WERI-Rb-1 (cell line): Measurements from ENCODE around the gene TTYH3.
"Not testable (repeated sequence)": the region's sequence is repeated elsewhere in the genome, so short reads cannot be mapped to it uniquely, and the experiment has no call there.

Experiments
- DNase-seq: peaks from one replicate; pipeline ENCODE4 v3.0.0-alpha.2; 2020
- H3K27ac ChIP-seq: fragments of 250-450 bp; sonication (Bioruptor Pico); 2 replicates; pipeline ENCODE4 v1.5.1; 2020; ENCODE audit warnings: mild to moderate bottlenecking, moderate library complexity
- H3K27me3 ChIP-seq: fragments of 250-450 bp; sonication (Bioruptor Pico); 2 replicates; pipeline ENCODE4 v1.5.1; 2021; ENCODE audit warnings: mild to moderate bottlenecking, low read depth, moderate library complexity; ENCODE audit not compliant: insufficient read depth, severe bottlenecking
- H3K36me3 ChIP-seq: fragments of 250-450 bp; sonication (Bioruptor Pico); 2 replicates; pipeline ENCODE4 v1.5.1; 2020; ENCODE audit warnings: mild to moderate bottlenecking, moderate library complexity
- H3K4me3 ChIP-seq: 2 replicates; pipeline ENCODE4 v1.5.1; 2011; ENCODE audit warnings: low read depth, mild to moderate bottlenecking, control low read depth, low read length
- H3K9me3 ChIP-seq: fragments of 250-450 bp; sonication (Bioruptor Pico); 2 replicates; pipeline ENCODE4 v1.5.1; 2021; ENCODE audit warnings: mild to moderate bottlenecking, moderate library complexity; ENCODE audit not compliant: severe bottlenecking
- TF ChIP-seq, protein P1 (sequence below): IDR thresholded peaks from 2 replicates; pipeline ENCODE4 v1.5.1; 2011; ENCODE audit warnings: low read depth, mild to moderate bottlenecking, control low read depth, inconsistent platforms, low read length

TTYH3 gene

DNA sequence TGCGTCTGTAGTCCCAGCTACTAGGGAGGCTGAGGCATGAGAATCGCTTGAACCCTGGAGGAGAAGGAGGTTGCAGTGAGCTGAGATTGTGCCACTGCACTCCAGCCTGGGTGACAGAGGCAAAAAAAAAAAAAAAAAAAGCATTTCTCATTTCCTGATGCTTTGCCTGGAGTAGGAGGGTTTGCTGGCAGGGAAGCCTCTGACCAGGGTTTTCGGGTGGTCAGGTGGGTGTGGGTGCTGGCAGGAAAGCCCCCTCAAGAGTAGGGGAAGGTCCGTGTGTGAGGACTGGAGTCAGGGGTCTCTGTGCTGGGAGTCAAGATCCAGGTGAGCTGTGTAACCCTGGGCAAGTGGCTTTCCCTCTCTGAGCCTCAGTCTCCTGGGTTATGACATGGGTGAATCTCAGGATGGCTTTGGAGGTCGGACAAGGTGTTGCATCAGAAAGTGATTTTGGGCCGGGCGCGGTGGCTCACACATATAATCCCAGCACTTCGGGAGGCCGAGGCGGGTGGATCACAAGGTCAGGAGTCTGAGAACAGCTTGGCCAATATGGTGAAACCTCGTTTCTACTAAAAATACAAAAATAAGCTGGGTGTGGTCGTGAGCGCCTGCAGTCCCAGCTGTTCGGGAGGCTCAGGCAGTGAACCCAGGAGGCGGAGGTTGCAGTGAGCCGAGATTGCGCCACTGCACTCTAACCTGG, 59.4 kb downstream of the TTYH3 start:
- H3K9me3 ChIP-seq, result no peaks in the 10 kb centered on the region
- TF ChIP-seq, protein P1, sequence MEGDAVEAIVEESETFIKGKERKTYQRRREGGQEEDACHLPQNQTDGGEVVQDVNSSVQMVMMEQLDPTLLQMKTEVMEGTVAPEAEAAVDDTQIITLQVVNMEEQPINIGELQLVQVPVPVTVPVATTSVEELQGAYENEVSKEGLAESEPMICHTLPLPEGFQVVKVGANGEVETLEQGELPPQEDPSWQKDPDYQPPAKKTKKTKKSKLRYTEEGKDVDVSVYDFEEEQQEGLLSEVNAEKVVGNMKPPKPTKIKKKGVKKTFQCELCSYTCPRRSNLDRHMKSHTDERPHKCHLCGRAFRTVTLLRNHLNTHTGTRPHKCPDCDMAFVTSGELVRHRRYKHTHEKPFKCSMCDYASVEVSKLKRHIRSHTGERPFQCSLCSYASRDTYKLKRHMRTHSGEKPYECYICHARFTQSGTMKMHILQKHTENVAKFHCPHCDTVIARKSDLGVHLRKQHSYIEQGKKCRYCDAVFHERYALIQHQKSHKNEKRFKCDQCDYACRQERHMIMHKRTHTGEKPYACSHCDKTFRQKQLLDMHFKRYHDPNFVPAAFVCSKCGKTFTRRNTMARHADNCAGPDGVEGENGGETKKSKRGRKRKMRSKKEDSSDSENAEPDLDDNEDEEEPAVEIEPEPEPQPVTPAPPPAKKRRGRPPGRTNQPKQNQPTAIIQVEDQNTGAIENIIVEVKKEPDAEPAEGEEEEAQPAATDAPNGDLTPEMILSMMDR, result no peak
- H3K4me3 ChIP-seq, result no peak overlapping the region
- DNase-seq, result no peak
- peaks cover 16% of the 10 kb centered on the region for H3K27me3 ChIP-seq
- no peaks in the 10 kb centered on the region for H3K36me3 ChIP-seq
- H3K27ac ChIP-seq, result no peak overlapping the region

DNA sequence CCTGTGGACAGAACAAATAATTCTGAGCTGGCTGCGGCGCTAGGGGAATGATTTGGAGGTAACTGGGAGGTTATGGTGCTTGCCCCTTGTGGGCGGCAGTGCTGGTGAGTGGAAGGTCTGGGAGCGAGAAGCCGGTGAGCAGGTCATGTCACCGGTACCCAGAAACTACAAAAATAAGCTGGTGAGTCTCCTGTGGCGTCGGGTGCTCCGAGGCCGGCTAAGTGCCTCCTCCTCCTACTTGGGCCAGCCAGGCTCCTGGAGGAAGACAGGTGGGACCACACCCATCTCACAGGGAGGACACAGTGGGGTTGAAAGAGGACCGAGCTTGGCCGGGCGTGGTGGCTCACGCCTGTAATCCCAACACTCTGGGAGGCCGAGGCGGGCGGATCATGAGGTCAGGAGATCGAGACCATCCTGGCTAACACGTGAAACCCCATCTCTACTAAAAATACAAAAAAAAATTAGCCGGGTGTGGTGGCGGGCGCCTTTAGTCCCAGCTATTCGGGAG, 60.2 kb downstream of the TTYH3 start:
- not testable (repeated sequence) for DNase-seq, H3K27ac ChIP-seq, H3K4me3 ChIP-seq, H3K36me3 ChIP-seq, H3K9me3 ChIP-seq
- peaks cover 16% of the 10 kb centered on the region for H3K27me3 ChIP-seq

DNA sequence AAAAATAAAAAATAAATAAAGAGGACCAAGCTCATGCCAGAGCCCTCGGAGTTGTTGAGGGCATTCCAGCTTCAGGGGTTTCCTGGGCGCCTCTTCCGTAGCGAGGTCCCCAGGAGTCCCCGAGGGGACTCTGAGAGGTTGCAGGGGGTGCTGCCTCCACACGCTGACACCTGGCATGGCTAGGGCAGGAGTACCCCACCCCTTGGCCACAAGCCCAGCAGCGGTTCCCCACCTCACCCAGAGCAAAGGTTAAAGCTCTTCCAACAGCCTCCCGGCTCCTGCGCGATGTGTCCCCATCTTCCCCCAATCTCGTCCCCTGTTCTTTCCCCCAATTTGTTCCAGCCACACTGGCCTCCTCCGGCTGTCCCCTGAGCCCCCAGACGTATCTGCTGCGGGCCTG, 60.8 kb downstream of the TTYH3 start:
- TF ChIP-seq, protein P1, result no peak
- no peak for DNase-seq
- Histone ChIP-seq H3K27ac (no peak overlapping the region), H3K36me3 (no peaks in the 10 kb centered on the region), H3K27me3 (peaks cover 13% of the 10 kb centered on the region), H3K9me3 (no peaks in the 10 kb centered on the region), H3K4me3 (no peak overlapping the region)

DNA sequence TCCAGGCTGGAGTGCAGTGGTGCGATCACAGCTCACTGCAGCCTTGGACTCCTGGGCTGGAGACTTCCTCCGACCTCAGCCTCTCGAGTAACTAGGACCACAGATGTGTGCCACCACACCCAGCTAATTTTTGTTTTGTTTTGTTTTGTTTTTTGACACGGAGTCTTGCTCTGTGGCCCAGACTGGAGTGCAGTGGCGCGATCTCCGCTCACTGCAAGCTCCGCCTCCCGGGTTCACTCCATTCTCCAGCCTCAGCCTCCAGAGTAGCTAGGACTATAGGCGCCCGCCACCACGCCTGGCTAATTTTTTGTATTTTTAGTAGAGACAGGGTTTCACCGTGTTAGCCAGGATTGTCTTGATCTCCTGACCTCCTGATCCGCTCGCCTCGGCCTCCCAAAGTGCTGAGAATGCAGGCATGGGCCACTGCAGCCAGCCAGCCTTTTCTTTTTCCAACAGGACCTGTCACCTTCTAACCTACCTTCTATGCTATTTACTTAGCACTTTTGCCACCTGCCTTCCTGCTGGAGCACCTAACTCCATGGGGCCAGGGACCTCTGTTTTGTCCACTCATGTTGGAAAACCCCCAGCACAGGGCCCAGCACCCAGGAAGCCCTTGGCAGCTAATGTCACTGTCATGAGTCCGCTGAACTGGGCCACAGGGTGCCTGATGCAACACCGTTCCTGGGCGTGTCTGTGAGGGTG, 61.8 kb downstream of the TTYH3 start:
- not testable (repeated sequence) for H3K36me3 ChIP-seq

DNA sequence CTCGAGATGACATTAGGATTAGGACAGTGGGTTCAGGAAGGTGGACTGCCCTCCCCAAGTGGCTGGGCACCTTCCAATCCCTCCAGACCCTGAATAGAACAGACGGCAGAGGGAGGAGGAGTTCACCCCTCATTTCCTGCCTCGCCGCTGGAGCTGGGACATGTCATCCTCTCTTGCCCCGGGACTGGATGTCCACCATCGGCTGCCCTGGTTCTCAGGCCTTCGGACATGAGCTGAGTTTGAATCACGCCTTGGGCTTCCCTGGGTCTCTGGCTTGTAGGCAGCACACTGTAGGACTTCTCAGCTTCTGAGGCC, 62.3 kb downstream of the TTYH3 start:
- DNase-seq, H3K27ac ChIP-seq, H3K36me3 ChIP-seq, H3K4me3 ChIP-seq, H3K9me3 ChIP-seq, H3K27me3 ChIP-seq: not testable (repeated sequence)

More for the DNA sequence above, 61.8 kb downstream of the TTYH3 start:
- not testable (repeated sequence) for H3K27me3 ChIP-seq, H3K9me3 ChIP-seq, H3K4me3 ChIP-seq, H3K27ac ChIP-seq, DNase-seq

DNA sequence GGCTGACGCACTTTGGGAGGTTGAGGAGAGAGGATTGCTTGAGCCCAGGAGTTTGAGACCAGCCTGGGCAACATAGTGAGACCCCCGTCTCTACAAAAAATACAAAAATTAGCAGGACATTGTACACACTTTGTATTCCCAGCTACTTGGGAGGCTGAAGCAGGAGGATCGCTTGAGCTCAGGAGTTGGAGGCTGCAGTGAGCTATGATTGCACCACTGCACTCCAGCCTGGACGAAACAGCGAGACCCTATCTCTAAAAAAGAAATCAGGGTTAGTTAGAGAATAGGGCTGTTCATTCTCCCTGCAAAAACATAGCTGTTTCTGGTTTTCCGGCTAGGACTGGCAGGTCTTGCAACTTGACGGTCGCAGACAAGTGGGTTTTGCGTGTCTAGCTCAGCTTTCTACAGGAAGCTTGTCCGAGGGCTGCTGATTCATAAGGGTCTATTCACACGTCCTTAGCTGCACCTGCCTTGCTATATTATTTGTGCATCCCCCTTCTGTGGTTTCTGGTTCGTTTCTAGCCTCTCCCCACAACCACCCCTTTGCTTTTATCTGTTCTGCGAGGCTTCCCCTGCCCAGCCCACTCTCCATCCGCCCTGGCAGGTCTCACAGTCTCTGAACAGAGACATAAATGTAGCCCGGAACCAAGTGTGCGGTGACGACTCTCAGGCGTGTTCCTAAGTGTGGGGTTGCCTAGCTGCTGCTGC, 66.9 kb downstream of the TTYH3 start:
- Histone ChIP-seq H3K27me3 (no peaks in the 10 kb centered on the region), H3K36me3 (no peaks in the 10 kb centered on the region), H3K4me3 (no peak overlapping the region), H3K27ac (no peak overlapping the region), H3K9me3 (no peaks in the 10 kb centered on the region)
- DNase-seq, result no peak
- TF ChIP-seq, protein P1, result no peak

DNA sequence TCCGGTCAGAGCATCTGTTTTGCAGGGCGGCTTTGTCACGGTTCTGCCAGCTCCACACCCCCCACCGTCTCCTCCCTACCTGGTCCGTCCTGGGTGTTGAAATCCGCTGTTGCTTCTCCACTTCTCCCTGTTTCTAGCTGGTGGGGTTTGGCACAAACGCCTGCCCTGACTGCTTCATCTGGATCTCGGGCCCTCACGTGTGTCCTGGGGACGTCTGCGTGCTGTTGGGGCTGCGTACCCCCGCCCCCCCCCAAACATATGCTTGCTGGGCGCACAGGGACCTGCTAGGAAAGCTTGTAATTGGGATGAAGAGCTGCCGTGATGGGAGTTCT, 67.5 kb downstream of the TTYH3 start:
- no peaks in the 10 kb centered on the region for H3K27me3 ChIP-seq

More for the DNA sequence above, 67.5 kb downstream of the TTYH3 start:
- TF ChIP-seq, protein P1, result no peak
- Histone ChIP-seq H3K27ac (no peak overlapping the region), H3K36me3 (no peaks in the 10 kb centered on the region), H3K9me3 (no peaks in the 10 kb centered on the region), H3K4me3 (no peak overlapping the region)
- DNase-seq, result no peak
